NT2/D1 (cell line): ENCODE data around the gene BCL2L11.

Source experiments
- DNase-seq: peaks from one replicate; pipeline ENCODE4 v3.0.0-alpha.2; 2011; ENCODE audit warnings: low read depth, low spot score
- H3K27me3 ChIP-seq: 2 replicates; pipeline ENCODE4 v1.6.0; 2011; ENCODE audit warnings: mild to moderate bottlenecking; ENCODE audit not compliant: insufficient read length, insufficient read depth
- H3K36me3 ChIP-seq: 2 replicates; pipeline ENCODE4 v1.6.1; 2011; ENCODE audit warnings: mild to moderate bottlenecking, low read length, mixed read lengths; ENCODE audit not compliant: insufficient read depth, insufficient read length
- H3K4me1 ChIP-seq: 2 replicates; pipeline ENCODE4 v1.5.1; 2011; ENCODE audit not compliant: insufficient read depth, insufficient read length
- H3K4me3 ChIP-seq: 2 replicates; pipeline ENCODE4 v1.5.1; 2011; ENCODE audit warnings: low read depth; ENCODE audit not compliant: insufficient read length
- H3K9ac ChIP-seq: 2 replicates; pipeline ENCODE4 v1.6.0; 2011; ENCODE audit warnings: low read depth; ENCODE audit not compliant: insufficient read length
- H3K9me3 ChIP-seq: 2 replicates; pipeline ENCODE4 v1.5.1; 2011; ENCODE audit warnings: mild to moderate bottlenecking, low read length; ENCODE audit not compliant: insufficient read depth
- SUZ12 ChIP-seq: IDR thresholded peaks from 2 replicates; pipeline ENCODE4 v1.6.1; 2011; ENCODE audit not compliant: insufficient read length, insufficient read depth; ENCODE audit errors: extremely low read depth
- YY1 ChIP-seq: IDR thresholded peaks from 2 replicates; pipeline ENCODE4 v1.6.1; 2011; ENCODE audit not compliant: insufficient read length, insufficient read depth
- ZNF274 ChIP-seq: IDR thresholded peaks from 2 replicates; pipeline ENCODE4 v1.6.1; 2011; ENCODE audit warnings: mild to moderate bottlenecking, low read depth, low read length

Gene BCL2L11

GRCh38 chr2:111167076-111167862 is 46.6 kb downstream of the BCL2L11 start:
- no peaks in the 10 kb centered on the region for H3K27me3 ChIP-seq

DNA sequence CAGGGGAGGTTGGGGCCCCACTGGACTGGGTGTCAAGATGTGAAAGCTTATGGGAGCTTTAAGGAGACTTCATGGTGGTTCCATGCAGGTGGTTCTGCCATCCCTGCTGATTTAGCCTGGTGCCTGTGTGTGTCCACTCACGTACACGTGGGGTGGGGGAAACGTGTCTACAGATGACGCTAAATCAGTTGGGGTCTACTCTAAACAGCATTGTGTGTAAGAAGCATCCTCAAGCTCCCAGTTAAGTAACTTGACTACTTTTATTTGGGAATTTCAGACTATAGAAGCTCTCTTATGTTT is 47.1 kb downstream of the BCL2L11 start:
- H3K27me3 ChIP-seq: no peaks in the 10 kb centered on the region
- H3K4me3 ChIP-seq: no peak overlapping the region
- H3K9me3 ChIP-seq: no peaks in the 10 kb centered on the region
- DNase-seq: no peak
- no peak for TF ChIP-seq SUZ12
- TF ChIP-seq YY1: no peak
- TF ChIP-seq ZNF274: no peak
- H3K9ac ChIP-seq: no peak overlapping the region
- H3K36me3 ChIP-seq: peaks cover 31% of the 10 kb centered on the region
- H3K4me1 ChIP-seq: peaks cover 4% of the 10 kb centered on the region

More at GRCh38 chr2:111167076-111167862, 46.6 kb downstream of the BCL2L11 start:
- Histone ChIP-seq H3K9ac (no peak overlapping the region), H3K4me3 (no peak overlapping the region), H3K4me1 (peaks cover 4% of the 10 kb centered on the region), H3K36me3 (peaks cover 34% of the 10 kb centered on the region), H3K9me3 (no peaks in the 10 kb centered on the region)
- TF ChIP-seq ZNF274 (no peak), SUZ12 (no peak), YY1 (no peak)
- DNase-seq: no peak

- H3K4me3 ChIP-seq: no peak overlapping the region
- no peak overlapping the region for H3K9ac ChIP-seq
- TF ChIP-seq SUZ12 (no peak), ZNF274 (no peak), YY1 (no peak)
- H3K9me3 ChIP-seq: no peaks in the 10 kb centered on the region
- DNase-seq: no peak
- H3K4me1 ChIP-seq: no peaks in the 10 kb centered on the region
- peaks cover 24% of the 10 kb centered on the region for H3K36me3 ChIP-seq
- no peaks in the 10 kb centered on the region for H3K27me3 ChIP-seq
These were observed 48.0 kb downstream of the BCL2L11 start for GRCh38 chr2:111168528-111169239.

GRCh38 chr2:111169268-111169667 is 48.6 kb downstream of the BCL2L11 start:
- TF ChIP-seq ZNF274 (no peak), YY1 (no peak), SUZ12 (no peak)
- Histone ChIP-seq H3K4me1 (no peaks in the 10 kb centered on the region), H3K27me3 (no peaks in the 10 kb centered on the region), H3K4me3 (no peak overlapping the region), H3K9ac (no peak overlapping the region), H3K9me3 (no peaks in the 10 kb centered on the region), H3K36me3 (peaks cover 21% of the 10 kb centered on the region)
- no peak for DNase-seq

DNA sequence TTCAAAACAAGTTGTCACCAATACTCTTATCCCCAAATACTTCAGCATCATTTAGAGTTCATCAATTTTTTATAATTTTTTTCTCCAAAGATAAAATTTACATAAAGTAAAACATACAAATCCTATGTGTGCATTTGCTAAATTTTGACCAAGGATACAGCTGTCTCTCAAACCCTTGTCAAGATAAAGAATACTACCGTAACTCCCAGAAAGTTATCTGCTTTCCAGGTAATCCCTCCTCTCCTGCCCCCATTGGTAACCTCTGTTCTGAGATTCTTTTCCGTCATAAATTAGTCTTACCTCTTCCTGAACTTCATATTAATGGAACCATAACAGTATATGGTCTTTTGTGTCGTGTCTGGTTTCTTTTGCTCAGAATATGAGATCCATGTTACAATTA is 49.2 kb downstream of the BCL2L11 start:
- H3K27me3 ChIP-seq: no peaks in the 10 kb centered on the region
- no peak overlapping the region for H3K9ac ChIP-seq
- peaks cover 19% of the 10 kb centered on the region for H3K36me3 ChIP-seq
- no peak for DNase-seq
- H3K4me3 ChIP-seq: no peak overlapping the region
- no peak for TF ChIP-seq SUZ12
- H3K4me1 ChIP-seq: no peaks in the 10 kb centered on the region
- no peaks in the 10 kb centered on the region for H3K9me3 ChIP-seq

- H3K36me3 ChIP-seq: peaks cover 4% of the 10 kb centered on the region
- H3K9ac ChIP-seq: no peak overlapping the region
- no peak for DNase-seq
- H3K27me3 ChIP-seq: no peaks in the 10 kb centered on the region
- H3K9me3 ChIP-seq: no peaks in the 10 kb centered on the region
- no peak overlapping the region for H3K4me3 ChIP-seq
- H3K4me1 ChIP-seq: no peaks in the 10 kb centered on the region
- TF ChIP-seq ZNF274 (no peak), YY1 (no peak), SUZ12 (no peak)
These were observed 50.7 kb downstream of the BCL2L11 start for GRCh38 chr2:111171337-111171930.

DNA sequence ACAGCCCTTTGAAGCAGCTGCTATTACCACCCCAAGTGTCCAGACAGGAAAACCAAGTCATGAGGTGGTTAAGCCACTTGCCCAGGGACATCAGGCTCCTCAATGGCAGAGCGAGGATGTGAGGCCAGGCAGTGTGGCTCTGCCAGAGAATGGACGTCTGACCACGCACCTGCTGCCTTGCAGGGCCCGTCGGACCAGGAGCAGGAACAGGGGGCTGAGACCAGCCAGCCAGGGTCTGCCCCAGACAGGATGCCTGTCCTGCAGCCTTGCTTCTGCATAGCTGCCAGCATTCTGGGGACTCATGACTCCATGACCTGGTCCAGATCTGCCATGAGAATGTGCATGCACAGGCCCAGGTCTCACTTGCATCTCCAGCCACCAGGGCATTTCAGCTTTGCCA is 52.0 kb downstream of the BCL2L11 start:
- TF ChIP-seq YY1: no peak
- no peak for TF ChIP-seq ZNF274
- no peak for TF ChIP-seq SUZ12
- H3K36me3 ChIP-seq: no peaks in the 10 kb centered on the region
- no peak overlapping the region for H3K4me3 ChIP-seq
- no peaks in the 10 kb centered on the region for H3K9me3 ChIP-seq
- no peaks in the 10 kb centered on the region for H3K4me1 ChIP-seq
- H3K9ac ChIP-seq: no peak overlapping the region
- no peaks in the 10 kb centered on the region for H3K27me3 ChIP-seq
- DNase-seq: no peak

DNA sequence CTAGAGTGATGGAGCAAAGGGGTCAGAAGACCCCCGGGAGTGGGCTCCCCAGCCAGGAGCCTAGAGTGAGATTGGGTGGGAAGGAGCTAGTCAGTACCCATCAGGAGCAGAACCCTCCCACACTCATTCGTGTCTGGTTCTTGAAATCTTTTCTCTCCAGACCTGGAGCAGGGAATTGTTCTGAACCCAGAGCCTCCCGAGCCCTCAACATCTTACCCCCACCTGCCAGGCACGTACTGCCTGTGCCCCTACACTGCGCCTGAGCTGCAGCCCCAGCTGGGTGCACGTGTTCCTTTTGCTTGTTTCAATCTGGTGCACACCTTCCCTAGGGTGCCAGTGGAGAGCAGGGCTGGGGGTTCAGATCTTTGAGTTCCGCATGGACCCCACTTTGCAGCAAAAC is 52.6 kb downstream of the BCL2L11 start:
- no peak for DNase-seq
- Histone ChIP-seq H3K9me3 (no peaks in the 10 kb centered on the region), H3K4me3 (no peak overlapping the region), H3K9ac (no peak overlapping the region), H3K36me3 (no peaks in the 10 kb centered on the region), H3K27me3 (no peaks in the 10 kb centered on the region), H3K4me1 (no peaks in the 10 kb centered on the region)
- no peak for TF ChIP-seq SUZ12
- TF ChIP-seq ZNF274: no peak
- TF ChIP-seq YY1: no peak
